ENCODE results near the gene IGFALS.

The IGFALS gene

DNA sequence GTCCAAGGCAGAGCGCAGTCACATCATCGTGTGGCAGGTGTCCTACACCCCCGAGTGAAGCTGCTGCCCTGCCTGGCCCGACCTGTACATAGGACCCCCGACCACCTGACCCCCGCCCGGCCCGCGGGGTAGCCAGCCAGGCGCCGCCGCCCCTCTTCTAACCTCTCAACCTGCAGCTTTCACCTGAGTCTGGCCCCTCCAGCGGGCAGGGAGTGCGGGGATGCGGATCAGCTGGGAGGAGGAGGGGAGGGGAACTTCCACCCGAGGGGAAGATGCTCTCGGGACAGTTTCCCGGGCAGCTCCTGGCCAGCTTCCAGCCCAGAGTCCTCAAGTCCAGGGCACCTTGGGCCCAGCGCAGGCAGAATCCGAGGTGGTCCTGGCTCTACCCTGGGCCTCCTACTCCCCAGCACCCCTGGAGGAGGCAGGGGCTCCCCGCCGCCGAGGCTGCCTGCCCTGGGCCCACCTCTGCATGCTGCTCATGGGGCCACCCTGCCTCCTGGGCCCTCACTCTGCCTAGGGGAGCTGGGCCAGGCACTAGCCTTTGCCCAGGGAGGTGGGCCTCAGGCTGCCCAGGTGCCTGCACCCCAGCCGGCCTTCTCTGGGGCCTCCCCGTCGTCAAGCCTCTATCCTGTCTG is 24.6 kb downstream of the IGFALS start:
- Histone ChIP-seq H3K27me3 (peaks cover 8% of the 10 kb centered on the region), H3K4me1 (ENCODE audit: control insufficient read depth in 1 of 2, insufficient read depth in 1 of 2, low read depth in 1 of 2, low read length in 1 of 2) (peaks cover 24 to 38% of the 10 kb centered on the region in 2 experiments), H3K36me3 (peaks cover 58% of the 10 kb centered on the region), H3K4me3 (ENCODE audit: low read depth in 1 of 2, low read length in 1 of 2) (no peak overlapping the region), H3K9me3 (no peaks in the 10 kb centered on the region), H3K27ac (no peak overlapping the region)
- TF ChIP-seq, protein P1, sequence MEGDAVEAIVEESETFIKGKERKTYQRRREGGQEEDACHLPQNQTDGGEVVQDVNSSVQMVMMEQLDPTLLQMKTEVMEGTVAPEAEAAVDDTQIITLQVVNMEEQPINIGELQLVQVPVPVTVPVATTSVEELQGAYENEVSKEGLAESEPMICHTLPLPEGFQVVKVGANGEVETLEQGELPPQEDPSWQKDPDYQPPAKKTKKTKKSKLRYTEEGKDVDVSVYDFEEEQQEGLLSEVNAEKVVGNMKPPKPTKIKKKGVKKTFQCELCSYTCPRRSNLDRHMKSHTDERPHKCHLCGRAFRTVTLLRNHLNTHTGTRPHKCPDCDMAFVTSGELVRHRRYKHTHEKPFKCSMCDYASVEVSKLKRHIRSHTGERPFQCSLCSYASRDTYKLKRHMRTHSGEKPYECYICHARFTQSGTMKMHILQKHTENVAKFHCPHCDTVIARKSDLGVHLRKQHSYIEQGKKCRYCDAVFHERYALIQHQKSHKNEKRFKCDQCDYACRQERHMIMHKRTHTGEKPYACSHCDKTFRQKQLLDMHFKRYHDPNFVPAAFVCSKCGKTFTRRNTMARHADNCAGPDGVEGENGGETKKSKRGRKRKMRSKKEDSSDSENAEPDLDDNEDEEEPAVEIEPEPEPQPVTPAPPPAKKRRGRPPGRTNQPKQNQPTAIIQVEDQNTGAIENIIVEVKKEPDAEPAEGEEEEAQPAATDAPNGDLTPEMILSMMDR (IDR thresholded peaks at IDR 0.05) = no peak

DNA sequence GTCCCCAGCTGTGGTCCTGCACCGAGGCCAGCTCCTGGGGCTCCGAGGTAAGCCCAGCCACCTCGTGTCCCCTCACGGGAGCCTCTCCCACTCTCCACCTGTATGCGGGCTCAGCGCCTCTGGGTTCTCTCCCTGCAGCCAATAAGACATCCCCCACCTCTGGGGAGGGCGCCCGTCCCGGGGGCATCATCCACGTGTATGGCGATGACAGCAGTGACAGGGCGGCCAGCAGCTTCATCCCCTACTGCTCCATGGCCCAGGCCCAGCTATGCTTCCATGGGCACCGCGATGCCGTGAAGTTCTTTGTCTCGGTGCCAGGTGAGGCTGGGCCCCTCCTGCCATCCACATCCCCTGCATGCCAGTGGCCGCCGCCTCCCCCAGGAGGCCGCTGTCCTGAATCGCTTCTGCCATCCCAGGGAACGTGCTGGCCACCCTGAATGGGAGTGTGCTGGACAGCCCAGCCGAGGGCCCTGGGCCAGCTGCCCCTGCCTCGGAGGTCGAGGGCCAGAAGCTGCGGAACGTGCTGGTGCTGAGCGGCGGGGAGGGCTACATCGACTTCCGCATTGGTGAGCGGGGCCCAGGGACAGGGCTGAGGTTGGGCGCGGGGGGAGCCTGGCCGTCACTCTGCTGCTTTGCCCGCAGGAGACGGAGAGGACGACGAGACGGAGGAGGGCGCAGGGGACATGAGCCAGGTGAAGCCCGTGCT is 25.3 kb downstream of the IGFALS start:
- Histone ChIP-seq H3K36me3 (peaks cover 65% of the 10 kb centered on the region), H3K9me3 (no peaks in the 10 kb centered on the region), H3K4me1 (ENCODE audit: control insufficient read depth in 1 of 2, insufficient read depth in 1 of 2, low read depth in 1 of 2, low read length in 1 of 2) (peaks cover 21 to 31% of the 10 kb centered on the region in 2 experiments), H3K27ac (no peak overlapping the region), H3K27me3 (peaks cover 8% of the 10 kb centered on the region), H3K4me3 (ENCODE audit: low read depth in 1 of 2, low read length in 1 of 2) (no peak overlapping the region)
- TF ChIP-seq, protein P1 (IDR thresholded peaks at IDR 0.05) = no peak

DNA sequence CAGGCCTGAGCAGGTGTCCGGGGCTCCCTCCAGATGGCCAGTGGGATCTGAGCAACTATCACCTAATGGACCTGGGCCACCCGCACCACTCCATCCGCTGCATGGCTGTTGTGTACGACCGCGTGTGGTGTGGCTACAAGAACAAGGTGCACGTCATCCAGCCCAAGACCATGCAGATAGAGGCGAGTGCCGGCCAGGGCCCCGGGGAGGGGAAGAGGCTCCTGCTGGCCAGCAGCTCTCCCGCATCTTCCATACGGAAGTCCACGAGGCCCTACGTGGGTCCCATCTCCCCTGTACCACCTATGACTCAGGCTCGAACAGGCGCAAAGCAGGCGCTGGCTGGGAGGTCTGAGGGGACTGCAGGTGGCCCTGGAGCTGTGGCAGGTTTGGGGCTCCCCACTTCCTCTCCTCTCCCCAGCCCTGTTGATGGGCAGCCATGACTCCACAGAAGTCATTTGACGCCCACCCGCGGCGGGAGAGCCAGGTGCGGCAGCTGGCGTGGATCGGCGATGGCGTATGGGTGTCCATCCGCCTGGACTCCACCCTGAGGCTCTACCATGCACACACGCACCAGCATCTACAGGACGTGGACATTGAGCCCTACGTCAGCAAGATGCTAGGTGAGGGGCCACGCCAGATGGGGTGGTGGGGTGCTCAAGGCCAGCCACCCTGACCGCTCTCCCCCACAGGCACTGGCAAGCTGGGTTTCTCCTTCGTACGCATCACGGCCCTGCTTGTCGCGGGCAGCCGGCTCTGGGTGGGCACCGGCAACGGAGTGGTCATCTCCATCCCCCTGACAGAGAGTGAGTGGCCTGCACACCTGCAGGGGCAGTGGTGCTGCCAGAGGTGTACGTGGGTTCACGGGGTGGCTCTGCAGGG is 26.1 kb downstream of the IGFALS start:
- Histone ChIP-seq H3K9me3 (no peaks in the 10 kb centered on the region), H3K36me3 (peaks cover 73% of the 10 kb centered on the region), H3K27ac (no peak overlapping the region), H3K4me1 (ENCODE audit: control insufficient read depth in 1 of 2, insufficient read depth in 1 of 2, low read depth in 1 of 2, low read length in 1 of 2) (peaks cover 16 to 24% of the 10 kb centered on the region in 2 experiments), H3K27me3 (peaks cover 8% of the 10 kb centered on the region), H3K4me3 (ENCODE audit: low read depth in 1 of 2, low read length in 1 of 2) (no peak overlapping the region)
- TF ChIP-seq, protein P1 (IDR thresholded peaks at IDR 0.05) = no peak

DNA sequence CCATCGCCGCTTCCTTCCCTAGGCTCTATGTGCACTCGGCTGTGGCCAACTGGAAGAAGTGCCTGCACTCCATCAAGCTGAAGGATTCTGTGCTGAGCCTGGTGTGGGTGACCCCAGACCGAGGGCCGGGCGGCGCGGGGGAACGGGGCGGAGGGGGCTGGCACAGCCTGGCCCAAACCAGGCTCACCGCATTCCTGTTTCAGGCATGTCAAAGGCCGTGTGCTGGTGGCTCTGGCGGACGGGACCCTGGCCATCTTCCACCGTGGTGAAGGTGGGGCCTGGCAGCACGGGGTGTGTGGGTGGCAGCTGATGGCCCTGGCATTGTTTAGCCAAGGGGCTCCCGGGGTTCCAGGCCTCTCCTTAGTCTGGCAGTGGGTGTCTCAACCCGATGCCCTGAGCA is 26.8 kb downstream of the IGFALS start:
- Histone ChIP-seq H3K27ac (no peak overlapping the region), H3K36me3 (peaks cover 80% of the 10 kb centered on the region), H3K9me3 (no peaks in the 10 kb centered on the region), H3K27me3 (peaks cover 8% of the 10 kb centered on the region), H3K4me1 (ENCODE audit: control insufficient read depth in 1 of 2, insufficient read depth in 1 of 2, low read depth in 1 of 2, low read length in 1 of 2) (peaks cover 10 to 17% of the 10 kb centered on the region in 2 experiments), H3K4me3 (ENCODE audit: low read depth in 1 of 2, low read length in 1 of 2) (no peak overlapping the region)
- TF ChIP-seq, protein P1 (IDR thresholded peaks at IDR 0.05) = no peak

DNA sequence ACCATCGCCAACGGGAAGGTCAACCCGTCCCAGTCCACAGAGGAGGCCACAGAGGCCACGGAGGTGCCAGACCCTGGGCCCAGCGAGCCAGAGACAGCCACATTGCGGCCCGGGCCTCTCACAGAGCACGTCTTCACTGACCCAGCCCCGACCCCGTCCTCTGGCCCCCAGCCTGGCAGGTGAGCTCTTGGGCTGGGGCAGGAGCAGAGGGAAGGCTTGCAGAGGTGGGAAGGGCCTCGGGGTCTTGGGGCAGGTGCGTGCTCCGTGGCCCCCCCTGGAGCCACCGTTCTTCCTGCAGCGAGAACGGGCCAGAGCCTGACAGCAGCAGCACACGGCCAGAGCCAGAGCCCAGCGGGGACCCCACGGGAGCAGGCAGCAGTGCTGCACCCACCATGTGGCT is 27.3 kb downstream of the IGFALS start:
- Histone ChIP-seq H3K9me3 (no peaks in the 10 kb centered on the region), H3K4me3 (ENCODE audit: low read depth in 1 of 2, low read length in 1 of 2) (no peak overlapping the region), H3K4me1 (ENCODE audit: control insufficient read depth in 1 of 2, insufficient read depth in 1 of 2, low read depth in 1 of 2, low read length in 1 of 2) (peaks cover 9 to 13% of the 10 kb centered on the region in 2 experiments), H3K27me3 (peaks cover 8% of the 10 kb centered on the region), H3K36me3 (peaks cover 84% of the 10 kb centered on the region), H3K27ac (no peak overlapping the region)
- TF ChIP-seq, protein P1 (IDR thresholded peaks at IDR 0.05) = no peak

Measured in neutrophil (primary cell).